HG03342 (cell line): ENCODE data around the gene CIRBP.

Source experiments
- ATAC-seq: cut with Tn5 transposase; IDR thresholded peaks from one replicate; pipeline ENCODE4 v1.9.1; 2021; ENCODE audit warnings: mild to moderate bottlenecking, moderate library complexity; ENCODE audit not compliant: unreplicated experiment

Gene CIRBP

DNA sequence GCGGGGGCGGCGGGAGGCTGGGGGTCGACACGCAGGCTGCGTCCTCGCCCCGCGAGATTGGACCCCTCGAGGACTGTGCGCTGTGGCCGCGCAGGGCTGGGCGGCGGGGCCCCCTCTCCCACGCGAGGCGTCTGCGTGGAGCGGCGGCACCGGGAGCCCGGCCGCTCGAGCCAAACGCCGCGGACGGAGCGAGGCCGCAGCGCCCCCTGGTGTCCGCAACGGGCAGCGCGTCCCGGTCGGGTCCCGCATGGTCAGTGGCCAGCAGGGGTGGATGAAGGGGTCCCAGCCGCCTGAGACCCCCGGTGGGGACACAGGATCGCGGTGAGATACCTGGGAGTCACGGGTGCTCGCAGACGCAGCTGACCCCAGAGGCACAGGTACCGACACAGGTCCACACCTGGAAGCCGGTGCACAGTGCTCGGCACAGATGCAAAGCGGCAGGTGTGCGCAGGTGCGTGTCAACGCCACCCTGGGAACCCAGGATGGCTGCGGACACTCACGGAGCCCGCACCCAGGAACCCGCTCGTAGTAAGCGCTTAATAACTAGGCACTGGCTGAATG, 2.1 kb upstream of the CIRBP start:
- peak; percentile 15 for ATAC-seq

DNA sequence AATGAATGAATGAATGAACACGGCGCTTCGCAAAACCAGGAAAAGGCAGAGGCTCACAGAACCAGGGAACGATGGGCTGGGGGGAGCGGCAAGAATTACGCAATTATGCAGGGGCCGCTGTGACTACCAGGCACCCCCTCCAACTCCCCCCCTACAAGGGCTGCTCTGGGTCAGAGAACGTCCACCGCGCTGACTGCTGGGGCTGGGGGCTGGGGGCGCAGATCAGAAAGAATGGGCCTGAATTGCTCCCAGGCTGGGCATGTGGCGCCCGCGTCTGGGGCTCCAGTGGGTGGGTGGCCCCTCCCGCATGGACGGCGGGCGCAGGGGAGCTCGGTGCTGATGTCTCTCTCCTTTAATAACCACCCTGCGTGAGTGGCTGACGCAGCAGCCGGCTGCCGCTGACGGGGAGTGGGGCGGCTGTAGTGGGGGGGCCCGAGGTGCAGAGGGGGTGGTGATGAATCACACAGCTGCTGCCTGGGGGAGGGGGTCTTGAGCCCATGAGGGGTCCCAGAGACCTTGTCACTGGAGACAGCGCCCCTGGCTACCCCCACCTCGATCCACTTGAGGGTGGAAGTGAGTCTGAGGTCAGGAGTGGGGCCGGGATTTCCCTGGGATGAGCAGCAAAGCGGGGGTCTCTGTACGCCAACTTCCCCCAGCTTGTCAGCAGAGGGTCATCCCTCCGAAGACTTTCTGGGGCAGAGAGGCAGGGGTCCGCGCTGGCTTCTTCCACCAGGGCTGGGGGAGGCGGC, 1.5 kb upstream of the CIRBP start:
- ATAC-seq: no peak

DNA sequence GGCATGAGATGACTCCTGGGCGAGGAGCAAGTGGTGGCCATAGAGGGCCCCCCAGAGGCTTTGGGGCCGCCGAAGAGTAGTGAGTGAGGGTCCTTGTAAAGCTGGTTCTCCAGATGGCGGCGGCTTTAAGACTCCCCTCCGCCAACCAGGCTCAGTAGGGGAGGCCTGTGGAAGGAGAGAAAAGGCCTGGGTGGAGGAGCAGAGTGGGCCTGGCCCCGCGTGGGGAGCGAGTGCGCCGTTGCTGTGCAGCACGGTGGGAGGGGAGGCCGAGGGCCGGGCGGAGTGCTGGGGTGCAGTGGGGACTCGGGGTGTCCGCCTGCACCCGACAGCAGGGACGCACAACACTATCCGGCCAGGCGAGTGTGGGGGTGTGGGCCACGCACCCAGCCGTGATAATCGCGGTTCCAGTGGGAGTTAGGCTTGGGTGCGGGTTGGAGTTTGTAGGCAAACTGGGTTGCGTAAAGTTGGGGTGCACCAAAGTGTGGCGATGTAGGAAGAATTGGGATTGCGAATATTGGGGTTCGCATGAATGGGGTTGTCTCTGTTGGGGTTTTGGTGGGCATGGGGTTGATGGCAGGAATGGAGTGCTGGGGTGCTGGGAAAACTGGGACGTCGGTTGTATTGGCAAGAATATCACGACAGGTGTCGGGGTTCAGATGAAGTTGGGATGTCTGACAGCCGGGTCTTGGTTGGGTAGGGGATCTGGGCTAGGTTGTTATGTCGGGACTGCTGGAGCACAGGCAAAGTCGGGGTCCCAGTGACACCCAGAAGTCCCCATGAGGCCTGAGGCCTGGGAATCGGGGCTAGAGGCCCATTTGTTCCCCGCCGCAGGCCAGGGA, 687 bp upstream of the CIRBP start:
- no peak for ATAC-seq

DNA sequence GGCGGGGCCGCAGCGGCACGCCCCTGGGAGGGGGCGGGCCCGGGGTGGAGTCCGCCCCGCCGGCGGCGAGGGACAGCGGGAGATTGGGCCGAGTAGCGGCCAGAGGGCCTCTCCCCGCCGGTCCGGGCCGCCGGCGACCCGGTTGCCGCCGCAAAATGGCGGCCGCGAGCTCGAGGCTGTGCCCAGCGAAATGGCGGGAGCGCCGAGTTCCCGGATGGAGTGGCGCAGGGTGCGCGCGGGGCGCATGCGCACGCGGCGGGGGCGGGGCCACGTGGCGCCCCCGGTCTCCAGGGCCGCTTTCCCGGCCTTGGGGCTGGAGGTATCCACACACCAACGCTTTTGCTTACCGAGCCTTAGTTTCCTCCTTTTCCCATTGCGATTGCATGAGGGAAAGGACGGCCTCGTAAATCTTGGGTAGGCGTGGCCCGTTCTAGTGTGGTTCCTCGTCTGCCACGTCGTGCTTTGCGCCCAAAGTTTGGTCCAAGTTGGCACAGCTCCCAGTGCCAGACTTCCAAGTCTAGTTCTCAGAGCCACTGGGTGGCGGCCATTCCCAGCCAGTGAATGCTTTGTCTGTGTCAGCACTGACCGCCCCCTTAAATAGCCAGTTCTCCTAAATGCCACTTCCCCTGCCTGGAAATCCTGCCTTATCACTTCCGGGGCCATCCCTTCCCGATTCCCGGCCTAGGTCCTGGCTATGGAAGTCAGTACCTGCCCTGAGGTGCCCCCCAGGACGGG, 513 bp downstream of the CIRBP start:
- peak; percentile 16 for ATAC-seq

DNA sequence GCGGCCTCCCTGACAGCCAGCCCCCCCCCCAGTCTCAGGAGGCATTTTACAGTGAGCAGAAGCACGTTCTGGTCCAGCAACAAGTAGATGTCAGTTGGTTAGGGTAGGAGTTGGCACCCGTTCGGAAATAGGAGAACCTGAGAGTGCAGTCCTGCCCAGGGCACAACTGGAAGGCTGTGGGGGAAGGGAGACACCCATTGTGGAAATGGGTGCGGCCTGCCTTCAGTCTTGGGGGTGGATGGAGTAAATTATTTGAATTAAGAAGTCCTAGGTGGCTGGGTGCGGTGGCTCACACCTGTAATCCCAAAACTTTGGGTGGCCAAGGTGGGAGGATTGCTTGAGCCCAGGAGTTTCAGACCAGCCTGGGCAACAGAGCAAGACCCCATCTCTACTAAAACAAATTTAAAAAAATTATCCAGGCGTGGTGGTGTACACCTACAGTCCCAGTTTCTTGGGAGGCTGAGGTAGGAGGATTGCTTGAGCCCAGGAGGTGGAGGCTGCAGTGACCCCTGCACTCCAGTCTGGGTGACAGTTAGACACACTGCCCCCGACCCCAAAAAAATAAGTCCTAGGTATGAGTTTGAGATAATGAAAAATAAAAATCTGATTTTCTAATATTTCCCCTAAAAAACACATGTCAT, 1.2 kb downstream of the CIRBP start:
- ATAC-seq: no peak

DNA sequence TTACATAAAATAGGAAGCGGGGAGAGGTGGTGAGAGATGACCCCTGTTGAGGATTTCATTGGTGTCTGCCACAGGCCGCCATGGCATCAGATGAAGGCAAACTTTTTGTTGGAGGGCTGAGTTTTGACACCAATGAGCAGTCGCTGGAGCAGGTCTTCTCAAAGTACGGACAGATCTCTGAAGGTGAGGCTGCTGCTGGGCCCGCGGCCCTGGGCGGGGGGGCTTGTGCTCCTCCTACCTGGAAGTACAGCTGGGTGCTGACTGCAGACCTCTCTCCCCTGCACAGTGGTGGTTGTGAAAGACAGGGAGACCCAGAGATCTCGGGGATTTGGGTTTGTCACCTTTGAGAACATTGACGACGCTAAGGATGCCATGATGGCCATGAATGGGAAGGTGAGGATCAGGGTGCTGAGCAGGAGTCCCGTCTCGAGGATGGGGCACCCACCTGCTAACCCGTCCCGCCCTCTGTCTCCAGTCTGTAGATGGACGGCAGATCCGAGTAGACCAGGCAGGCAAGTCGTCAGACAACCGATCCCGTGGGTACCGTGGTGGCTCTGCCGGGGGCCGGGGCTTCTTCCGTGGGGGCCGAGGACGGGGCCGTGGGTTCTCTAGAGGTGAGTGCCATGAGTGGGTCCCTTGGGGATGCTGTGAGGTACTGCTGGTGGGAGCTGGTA, 1.9 kb downstream of the CIRBP start:
- ATAC-seq: no peak

DNA sequence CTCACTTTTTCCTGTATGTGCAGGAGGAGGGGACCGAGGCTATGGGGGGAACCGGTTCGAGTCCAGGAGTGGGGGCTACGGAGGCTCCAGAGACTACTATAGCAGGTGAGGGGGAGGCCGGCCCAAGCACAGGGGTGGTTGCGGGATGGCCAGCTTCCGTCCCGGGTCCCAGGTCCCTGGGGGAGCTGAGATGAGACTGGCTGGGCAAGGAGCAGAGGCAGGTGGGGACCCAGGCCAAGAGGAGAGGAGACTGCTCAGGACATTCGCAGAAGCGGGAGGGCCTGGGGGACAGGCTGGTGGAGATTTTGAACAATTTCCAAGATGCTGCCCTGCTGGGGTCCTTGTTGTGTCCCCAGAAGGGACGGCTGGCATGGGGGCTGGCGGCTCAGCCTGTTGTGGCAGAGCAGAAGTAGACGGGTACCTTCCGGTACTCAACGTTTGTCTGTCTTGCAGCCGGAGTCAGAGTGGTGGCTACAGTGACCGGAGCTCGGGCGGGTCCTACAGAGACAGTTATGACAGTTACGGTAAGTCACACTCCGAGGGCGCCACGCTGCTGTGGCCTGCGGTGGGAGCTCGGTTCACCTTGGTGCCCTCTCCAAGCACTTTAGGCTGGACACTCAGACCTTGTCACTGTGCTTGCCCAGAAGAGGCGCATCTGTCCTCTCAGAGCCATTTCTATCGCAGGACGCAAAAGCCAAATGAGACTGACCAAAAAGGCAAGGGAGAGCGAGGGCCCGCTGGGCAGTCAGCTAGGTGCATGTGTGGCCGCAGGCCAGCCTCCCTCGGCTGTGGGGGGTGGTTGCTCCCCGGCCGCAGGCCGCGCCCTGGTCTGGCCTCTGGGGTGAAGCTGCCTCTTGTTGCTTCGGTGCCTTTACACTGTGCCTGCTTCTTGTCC, 2.6 kb downstream of the CIRBP start:
- no peak for ATAC-seq

DNA sequence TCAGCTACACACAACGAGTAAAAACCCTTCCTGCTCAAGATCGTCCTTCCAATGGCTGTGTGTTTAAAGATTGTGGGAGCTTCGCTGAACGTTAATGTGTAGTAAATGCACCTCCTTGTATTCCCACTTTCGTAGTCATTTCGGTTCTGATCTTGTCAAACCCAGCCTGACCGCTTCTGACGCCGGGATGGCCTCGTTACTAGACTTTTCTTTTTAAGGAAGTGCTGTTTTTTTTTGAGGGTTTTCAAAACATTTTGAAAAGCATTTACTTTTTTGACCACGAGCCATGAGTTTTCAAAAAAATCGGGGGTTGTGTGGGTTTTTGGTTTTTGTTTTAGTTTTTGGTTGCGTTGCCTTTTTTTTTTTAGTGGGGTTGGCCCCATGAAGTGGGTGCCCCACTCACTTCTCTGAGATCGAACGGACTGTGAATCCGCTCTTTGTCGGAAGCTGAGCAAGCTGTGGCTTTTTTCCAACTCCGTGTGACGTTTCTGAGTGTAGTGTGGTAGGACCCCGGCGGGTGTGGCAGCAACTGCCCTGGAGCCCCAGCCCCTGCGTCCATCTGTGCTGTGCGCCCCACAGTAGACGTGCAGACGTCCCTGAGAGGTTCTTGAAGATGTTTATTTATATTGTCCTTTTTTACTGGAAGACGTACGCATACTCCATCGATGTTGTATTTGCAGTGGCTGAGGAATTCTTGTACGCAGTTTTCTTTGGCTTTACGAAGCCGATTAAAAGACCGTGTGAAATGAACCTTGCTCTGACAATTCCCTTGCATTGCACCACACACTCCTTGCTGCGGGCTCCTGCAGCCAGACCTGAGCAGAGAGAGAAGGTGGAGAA, 3.5 kb downstream of the CIRBP start:
- ATAC-seq: no peak

DNA sequence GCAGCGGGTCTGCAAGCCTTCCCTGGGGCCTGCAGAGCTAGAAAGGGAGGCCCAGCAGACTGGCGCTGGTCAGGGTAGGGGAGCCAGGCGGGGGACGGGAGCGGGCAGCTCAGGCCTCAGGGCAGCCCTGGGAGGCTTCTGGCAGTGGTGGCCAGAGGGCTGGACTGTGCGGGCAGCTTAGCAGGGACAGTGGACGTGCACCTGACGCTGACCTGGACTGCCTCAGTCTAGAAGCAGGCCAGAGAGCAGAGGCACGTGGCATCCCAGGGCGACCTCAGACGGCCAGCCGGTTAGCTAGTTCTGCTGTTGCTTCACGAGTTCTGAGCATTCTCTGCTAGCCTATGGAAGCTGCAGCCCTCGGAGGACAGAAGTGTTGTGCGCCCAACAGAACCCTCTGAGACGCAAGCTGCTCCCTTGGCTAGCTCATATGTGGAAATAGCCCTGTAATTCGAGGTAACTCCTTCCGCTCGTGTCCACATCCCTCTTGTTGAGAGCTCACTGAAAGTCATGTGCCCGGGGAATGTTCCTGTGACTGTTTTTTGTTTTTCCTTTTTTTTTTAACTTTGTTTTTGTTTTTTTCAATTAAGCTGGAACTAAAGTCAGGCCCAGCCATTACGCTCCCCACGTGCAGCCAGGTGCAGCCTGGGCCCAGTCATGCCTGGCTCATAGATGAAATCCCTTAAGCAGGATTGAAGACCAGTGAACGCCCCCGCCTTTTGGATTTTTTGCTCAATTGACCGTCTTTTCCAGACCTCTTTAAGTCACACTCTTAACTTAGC, 4.3 kb downstream of the CIRBP start:
- ATAC-seq: no peak

DNA sequence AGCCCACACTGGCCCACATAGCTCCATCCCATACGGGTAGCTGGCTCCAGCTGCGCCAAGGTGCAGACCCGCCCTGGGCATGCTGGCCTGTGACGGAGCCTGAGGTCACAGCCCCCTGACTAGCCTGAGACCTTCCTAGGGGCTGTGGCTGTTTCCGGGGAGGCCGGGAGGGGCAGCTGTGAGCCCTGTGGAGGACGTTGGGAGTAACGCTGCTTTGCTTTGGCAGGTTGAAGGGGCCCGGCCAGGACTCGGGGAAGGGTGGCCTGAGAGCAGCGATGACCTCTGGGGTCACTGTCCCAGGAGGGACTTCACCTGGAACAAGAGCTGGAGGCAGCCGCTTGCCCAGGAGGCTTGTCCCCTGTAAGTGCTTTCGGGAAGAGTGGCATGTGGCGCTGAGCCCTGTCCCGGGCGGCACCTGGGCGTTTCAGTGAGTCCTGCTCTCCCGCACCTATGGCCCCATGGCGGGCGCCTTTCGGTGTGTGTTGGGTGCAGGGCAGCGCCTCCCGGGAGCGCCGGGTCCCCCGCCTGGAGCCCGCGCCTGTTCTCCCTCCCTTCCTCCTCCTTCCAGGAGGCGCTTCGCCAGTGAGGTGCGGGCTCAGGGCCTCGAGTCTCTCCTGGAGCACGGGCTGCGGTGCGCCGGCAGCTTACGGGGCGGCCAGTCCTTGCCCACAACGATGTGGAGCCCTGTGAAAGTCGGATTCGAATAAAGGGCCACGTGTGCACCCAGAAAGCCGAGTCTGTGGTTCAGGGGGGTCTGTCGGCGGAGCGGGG, 5.1 kb downstream of the CIRBP start:
- no peak for ATAC-seq

DNA sequence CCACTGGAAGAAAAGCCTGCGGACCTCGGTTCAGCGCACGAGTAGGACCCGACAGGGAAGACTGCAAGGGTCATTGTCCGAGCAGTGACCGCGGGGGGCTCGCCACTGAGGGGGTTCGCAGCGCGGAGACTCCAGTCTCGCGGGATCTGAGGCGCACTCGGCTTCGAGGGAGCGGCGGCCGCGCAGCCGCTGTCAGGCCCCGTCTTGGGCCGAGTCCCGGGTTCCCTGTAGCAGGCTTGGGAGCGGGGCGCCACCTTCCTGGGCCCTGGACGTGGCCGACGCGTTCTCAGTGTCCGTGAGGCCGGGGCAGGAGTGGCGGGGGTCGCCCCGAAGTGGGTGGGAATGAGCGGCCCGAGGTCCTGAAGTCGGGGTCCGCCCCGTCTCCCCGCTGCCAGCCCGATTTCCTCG, 5.7 kb downstream of the CIRBP start:
- ATAC-seq: no peak

DNA sequence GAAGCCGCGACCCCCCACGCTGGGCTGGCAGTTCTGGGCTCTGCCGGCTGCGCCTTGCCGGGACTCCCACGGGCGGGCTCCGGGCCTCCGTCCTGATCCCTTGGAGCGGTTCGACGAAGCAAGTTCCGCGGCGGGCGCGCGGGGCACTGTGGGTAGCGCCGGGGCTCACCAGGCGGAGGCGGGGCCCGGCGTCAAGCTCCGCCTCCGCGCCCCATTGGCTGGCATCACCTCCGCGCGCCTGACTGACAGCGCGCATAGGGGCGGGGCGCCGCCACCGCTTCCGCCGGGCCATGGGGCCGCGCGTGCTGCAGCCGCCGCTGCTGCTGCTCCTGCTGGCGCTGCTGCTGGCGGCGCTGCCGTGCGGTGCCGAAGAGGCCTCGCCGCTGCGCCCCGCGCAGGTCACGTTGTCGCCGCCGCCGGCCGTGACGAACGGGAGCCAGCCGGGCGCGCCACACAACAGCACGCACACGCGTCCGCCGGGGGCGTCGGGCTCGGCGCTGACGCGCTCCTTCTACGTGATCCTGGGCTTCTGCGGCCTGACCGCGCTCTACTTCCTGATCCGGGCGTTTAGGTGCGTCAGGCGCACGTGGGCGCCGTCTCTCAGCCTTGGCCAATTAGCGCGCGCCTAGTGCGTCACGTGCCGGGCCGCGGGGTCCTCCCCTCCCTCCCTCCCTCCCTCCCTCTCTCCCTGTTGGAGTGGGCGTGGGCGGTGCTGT, 6.3 kb downstream of the CIRBP start, which contains the start of gene FAM174C:
Gene FAM174C, plus strand, starts transcription at position 271 of the 716 bp plus-strand sequence. Its CDS starts 20 bp downstream, at position 291.
- ATAC-seq: peak; percentile 63

DNA sequence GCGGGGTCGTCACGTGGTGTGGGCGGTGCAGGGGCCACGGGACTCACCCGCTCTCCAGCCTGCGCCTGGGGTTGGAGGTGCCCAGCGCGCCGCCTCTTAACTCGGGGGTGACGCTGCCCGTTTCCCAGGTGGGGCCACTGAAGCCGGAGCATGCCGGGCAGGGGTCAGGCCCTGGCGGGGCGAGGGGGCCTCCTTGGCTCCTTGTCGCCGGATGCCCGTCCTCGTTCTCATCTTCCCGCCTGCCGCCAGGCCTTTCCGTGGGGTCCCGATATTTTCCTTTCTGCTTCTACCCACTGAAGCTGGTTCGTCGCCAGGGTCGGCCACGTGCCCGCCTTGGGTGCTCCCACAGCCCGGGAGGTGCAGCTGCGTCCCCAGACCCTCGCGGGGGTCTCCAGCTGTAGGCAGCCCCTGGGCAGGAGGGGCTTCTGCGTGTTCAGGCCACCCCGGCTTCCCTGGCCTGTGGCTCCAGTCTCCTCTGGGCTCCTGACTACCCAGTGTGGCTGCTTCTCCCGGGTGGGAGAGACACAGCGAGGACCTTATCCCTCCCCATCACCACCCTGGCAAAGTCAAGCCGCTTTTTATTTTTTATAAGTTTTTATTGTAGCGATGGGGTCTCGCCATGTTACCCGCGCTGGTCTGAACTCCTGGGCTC, 7.0 kb downstream of the CIRBP start:
- ATAC-seq: no peak

DNA sequence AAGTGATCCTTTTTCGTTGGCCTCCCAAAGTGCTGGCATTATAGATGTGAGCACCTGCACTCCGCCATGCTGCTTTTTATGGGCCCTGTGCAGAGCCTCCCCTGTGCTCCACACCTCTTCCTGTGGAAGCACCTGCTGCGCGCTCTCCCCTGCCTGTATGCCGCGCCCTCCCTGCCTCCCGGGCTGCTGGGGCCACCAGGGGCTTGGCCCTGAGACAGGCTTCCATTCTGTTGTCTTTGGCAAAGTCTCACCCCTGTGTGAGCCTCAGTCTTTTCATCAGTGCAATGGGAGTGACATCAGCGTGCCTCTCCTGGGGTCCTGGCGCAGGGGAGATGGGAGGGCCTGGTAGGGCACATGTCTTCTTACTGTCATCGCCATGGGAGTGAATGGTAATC, 7.5 kb downstream of the CIRBP start:
- ATAC-seq: no peak

DNA sequence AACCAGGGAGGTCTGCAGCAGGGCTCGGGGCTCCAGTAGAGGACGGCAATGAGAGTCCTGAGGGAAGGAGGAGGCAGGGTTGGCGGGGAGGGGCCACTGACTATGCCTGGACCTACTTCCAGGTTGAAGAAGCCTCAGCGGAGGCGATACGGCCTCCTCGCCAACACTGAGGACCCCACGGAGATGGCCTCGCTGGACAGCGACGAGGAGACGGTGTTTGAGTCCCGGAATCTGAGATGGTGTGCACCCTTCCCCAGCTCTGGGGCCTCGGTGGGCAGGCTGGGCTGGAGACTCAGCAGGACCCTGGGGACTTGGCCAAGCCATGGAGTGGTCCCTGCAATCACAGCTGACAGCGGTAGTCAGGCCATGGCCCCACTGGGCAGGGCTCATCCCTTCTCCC, 7.9 kb downstream of the CIRBP start:
- no peak for ATAC-seq

DNA sequence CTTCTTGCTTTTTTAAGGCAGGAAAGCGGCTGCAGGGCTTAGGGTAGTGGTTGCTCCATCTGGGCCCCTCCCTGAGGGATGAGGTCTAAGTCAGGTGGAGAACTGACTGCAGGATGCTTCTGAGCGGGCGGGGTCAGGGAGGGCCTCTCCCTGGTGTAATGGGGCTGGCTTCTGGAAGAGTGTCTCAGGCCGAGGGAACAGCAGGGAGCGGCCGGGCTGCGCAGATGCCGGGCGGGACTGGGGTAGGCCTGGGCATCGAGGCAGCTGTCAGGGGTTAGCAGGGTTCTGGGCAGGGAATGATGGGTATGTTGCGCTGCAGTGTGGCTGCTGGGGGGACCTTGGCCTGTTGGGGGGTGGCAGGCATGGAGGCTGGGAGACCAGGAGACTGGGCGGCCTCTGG, 8.9 kb downstream of the CIRBP start:
- ATAC-seq: no peak
